Activated T-cell treated with anti-CD3 and anti-CD28 coated beads for 48 hours (primary cell): ENCODE results near the gene TNFSF10.

Experiments used
- DNase-seq: peaks from one replicate; pipeline ENCODE4 v3.0.0-alpha.2; 2020; ENCODE audit warnings: low read depth

The TNFSF10 gene

GRCh38 chr3:172516318-172517214 lies 6.7 kb downstream of the TNFSF10 start:
- no peak for DNase-seq

DNA sequence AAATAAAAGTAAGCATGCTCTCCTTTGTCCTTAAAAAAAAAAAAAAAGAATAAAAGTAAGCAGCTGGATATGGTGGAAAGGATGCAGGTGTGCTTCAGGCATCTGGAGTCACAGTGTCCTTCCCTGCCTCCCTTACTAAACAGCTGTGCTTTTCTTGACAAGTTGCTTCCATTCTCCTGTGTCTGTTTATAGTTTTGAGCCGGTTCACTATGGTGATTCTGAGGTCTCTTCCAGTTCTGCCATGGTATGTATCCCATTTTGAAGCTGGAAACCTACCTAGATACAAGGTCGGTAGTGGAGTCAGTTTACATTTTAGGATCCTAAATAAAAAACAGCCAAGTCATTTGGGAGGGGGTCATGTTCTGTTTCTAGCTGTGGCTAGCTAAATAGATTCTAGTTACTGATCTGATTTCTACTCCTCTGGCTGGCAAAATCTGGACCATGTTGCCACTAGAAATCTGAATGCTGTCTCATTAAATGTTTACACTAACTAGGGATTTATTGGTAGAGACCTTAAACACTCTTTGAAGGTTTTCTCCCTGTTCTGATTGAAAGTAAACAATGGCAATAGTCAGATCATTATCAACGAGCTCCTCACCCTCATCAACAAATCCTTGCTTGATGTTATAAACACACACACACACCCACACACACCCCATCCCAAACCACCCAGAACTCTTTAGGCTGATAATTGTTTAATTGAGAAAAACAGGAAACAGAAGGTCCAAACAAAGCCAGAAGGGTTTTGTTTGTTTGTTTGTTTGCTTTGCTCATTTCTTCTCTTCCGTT lies 7.9 kb downstream of the TNFSF10 start:
- no peak for DNase-seq

GRCh38 chr3:172514678-172515077 lies 8.6 kb downstream of the TNFSF10 start:
- DNase-seq = no peak

DNA sequence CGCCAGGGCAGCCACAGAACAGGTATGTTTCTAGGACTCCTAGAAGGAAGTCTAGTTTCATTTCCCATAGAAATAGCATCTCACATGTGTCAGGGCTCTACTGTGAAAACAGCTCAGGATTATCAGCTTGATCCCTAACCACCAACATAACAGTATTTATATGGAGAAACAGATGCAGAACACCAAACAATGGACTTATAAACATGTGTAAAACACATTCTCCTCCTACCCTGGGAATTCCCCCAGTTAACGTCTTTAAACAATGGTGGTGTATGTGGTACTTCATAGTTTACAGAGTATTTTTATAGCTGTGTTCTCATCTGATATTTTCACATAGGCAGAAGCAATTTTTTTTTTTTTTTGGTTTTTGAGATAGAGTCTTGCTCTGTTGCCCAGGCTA lies 9.7 kb downstream of the TNFSF10 start:
- no peak for DNase-seq

- peak; percentile 69 for DNase-seq
Observed at GRCh38 chr3:172511783-172512762, 11.2 kb downstream of the TNFSF10 start.

DNA sequence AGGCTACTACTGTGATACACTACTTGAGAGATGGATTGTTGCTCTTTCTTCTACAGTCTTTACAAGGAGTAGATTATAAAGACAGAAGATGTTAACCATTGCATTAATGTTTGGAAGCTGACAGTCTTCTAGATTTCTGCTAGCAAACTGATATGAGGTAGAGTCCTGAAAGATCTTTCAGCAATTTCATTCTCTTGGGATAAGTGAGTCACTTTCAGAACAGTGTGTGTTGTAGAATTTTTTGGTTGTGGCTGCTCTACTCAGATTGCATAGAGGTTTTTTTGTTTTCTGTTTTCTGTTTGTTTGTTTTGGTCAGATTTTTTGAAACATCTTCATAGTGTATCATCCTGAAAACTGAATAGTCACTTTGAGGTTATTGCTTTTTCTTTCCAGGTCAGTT lies 17.1 kb downstream of the TNFSF10 start:
- DNase-seq = no peak

GRCh38 chr3:172501540-172501939 lies 21.7 kb downstream of the TNFSF10 start:
- DNase-seq = no peak

DNA sequence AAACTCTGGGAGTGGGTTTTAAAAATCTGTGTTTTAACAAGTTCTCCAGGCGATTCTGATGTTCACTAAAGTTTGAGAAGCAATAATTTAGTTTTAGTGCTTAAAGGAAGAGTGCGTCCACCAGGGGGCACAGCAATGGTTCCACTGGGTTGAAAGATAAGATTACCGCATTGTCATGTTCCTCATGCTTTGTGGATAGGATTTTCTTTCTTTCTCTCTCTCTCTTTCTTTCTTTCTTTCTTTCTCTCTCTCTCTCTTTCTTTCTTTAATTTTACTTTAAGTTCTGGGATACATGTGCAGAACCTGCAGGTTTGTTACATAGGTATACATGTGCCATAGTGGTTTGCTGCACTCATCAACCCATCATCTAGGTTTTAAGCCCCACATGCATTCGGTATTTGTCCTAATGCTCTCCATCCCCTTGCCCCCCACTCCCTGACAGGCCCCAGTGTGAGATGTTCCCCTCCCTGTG lies 33.0 kb downstream of the TNFSF10 start:
- DNase-seq = peak; percentile 61

DNA sequence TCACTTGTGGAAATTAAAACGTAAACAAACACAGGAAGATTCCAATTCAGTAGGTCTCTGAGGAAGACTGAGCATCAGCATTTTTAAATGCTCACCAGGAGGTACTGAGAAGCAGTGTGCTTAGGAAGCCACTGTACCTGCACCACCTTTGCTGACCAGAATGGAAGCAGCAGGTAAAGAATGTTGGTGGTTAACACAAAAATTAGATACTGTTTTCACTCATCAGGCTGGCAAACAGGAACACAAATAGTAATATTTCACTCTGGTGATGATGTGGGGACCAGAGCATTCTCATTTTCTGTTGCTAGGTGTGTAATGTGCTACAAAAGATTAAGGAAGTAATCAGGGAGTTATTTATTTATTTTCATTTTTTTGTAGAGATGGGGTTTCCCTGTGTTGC lies 45.1 kb downstream of the TNFSF10 start:
- DNase-seq = no peak

DNA sequence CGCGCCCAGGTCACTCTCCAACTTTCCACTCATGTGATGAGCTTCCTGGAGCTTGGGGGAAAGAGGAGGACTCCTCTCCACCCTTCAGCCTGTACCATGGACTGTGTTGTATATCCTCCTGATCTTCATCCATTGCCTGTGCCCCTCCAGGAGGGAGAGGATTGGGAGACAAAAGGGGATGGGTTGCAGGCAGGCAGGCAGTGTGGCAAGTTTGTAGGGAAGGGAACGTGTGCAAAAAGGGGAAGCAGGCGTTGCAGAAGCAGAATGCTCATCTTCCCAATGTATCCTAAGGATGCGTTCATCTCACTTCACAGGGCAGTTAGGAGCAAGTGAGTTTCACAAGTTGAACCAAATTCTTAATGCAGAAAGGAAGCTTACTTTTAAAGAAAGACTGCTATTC lies 46.9 kb downstream of the TNFSF10 start:
- DNase-seq = no peak

DNA sequence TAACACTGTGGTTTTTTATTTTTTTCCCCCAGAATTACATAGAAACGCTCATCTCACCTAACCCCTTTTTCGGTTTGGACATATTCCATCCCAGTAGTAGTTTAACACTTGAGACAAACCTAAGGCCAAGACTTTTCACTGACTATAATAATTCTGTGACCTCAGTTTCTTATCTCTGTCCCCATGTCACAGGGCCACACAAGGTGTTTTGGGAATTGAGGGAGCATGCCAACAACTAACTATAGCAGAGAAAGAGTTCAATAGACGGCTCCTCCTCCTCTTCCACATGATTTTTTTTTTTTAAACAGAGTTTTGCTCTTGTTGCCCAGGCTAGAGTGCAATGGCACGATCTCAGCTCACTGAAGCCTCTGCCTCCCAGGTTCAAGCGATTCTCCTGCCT lies 47.5 kb downstream of the TNFSF10 start:
- no peak for DNase-seq

DNA sequence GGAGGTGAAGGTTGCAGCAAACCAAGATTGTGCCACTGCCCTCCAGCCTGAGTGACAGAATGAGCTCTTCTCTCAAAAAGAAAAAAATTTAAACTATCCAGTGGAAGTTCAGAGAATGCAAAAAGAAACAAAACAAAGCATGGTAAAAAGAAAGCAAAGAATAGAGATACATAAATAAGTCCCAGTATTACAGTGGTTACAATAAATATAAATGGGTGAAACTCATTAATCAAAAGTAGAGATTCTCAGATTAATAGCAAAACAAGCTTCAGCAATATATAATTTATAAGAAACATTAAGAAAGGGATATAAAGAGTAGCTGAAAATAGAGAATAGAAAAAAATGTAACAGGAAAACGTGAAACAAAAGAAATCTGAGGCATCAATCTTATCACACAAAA lies 51.3 kb downstream of the TNFSF10 start:
- DNase-seq = no peak

DNA sequence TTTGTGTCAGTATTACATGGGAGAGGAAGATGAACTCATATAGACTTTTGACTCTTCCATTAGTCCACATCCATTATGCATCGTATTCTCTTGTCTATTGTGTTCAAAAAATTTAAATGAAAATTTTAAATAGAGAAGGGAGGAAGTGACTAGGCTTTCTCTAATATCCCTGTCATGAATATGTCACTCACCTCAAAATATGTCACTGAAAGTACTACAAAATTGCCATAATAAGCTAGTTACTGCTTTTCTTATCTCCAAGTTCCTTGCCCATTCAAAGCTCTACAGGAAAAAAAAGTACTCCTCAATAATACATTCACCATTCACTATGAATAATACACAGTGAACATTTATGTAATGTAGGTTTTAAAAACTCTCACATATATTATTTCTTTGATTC lies 52.6 kb downstream of the TNFSF10 start:
- no peak for DNase-seq

- DNase-seq = no peak
Observed at GRCh38 chr3:172467170-172467824, 55.9 kb downstream of the TNFSF10 start.

DNA sequence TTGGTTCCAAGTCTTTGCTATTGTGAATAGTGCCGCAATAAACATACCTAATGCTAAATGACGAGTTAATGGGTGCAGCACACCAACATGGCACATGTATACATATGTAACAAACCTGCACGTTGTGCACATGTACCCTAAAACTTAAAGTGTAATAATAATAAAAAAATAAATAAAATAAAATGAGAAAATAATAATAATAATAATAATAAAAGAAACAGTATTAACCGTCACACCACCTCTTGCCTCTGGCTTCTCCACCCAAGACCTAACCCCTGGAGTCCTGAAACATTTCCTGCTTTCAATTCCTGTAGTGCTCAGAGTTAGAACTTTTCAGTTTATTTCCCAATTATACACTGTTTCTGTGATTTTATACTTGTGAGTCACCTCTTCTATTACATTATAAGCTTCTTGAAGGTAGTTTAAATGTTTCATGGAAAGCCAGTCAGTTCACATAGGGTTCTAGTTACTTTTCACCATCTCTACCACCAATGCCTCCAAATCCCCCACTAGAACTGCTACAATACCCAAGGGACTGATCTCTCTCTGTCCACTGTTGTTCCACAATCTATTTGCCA lies 56.6 kb downstream of the TNFSF10 start:
- no peak for DNase-seq

DNA sequence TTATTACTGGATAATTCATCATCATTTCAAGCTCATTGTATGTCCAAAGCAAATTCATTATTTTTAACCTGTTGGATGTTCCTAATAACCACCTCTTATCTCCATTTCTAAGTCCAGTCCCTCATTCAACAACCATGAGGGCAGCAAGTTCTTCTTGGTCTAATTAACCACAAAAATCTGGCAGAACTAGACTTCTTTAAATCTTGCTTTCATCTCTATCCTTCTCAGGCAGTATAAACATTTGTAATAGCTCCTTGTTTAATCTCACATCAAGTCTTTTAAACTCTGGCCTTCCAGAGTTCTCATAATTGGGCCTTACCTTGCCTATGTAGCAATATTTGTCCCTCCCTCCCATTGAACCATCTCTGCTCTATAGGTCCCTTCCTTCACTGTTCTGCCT lies 57.9 kb downstream of the TNFSF10 start:
- DNase-seq = no peak

DNA sequence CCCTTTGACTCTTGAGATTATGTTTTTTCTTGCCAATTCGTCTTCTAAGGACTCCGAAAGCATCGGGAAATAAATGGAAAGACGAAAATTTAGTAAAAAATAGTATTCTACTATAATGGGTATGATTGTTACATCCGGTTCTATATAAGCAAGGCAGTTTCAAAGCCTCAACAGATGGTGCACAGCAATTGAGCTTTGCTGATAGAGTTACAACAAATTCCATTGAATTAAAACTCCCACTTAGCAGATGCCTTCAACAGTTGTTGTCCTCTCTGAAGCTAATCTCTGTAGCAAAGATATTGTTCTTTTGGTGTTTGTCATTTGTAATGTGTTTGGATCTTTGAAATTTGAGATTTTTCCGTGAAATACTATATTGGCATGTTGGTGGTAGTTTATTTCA lies 58.9 kb downstream of the TNFSF10 start:
- DNase-seq = no peak

GRCh38 chr3:172461530-172462138 lies 61.6 kb downstream of the TNFSF10 start:
- DNase-seq = no peak

DNA sequence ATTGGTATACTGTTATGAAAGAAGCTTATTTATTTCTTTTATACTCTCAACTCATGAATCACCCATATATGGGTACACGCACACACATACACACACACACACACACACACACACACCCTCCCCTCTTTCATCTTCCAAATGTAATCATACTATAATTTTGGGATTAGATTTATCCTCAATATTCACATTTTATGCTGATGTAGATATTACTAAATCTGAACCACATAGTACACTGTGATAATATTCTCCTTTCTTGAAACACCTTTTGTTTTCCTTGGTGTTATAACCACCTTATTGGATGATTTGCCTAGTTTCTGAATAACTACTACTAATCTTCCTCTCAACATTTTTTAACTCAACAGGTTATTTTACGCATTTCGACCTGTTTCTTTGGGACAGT lies 66.8 kb downstream of the TNFSF10 start:
- DNase-seq = no peak
